K562 (cell line): Measurements from ENCODE around the gene CCDC68. TPM values are rescaled to one million over a fixed set of nuclear protein-coding genes. Genes with fewer than 3 reads are reported as not detected.

ENCODE experiments used
- ETV1 ChIP-seq: fragments of 450-650 bp; conservative IDR thresholded peaks from 2 replicates; pipeline ENCODE4 v1.6.1; 2016; ENCODE audit warnings: missing genetic modification characterization, control low read depth, low read depth, missing compliant biosample characterization
- ETV5 ChIP-seq: sonication (generic); formaldehyde crosslinking; IDR thresholded peaks from 2 replicates; pipeline ENCODE4 v1.4.0; 2020; ENCODE audit warnings: low read depth, mild to moderate bottlenecking, missing genetic modification reagents
- GABPA ChIP-seq: fragments of 200-800 bp; sonication (Bioruptor generic); conservative IDR thresholded peaks from 2 replicates; pipeline ENCODE4 v1.6.1; 2016; ENCODE audit warnings: low read depth, missing genetic modification characterization, missing compliant biosample characterization
- JUN ChIP-seq, 2 experiments: sonication (generic) in 1 of 2; formaldehyde crosslinking in 1 of 2; IDR thresholded peaks; 2 replicates each; pipeline versions ENCODE4 v1.6.1 to v1.8.0; 2012 to 2022; ENCODE audit warnings: borderline replicate concordance in 2 of 2, mild to moderate bottlenecking in 2 of 2, improper control_type of control experiment in 1 of 2, low read depth in 1 of 2, low read length in 1 of 2, missing genetic modification reagents in 1 of 2
- MEF2D ChIP-seq: conservative IDR thresholded peaks from 2 replicates; pipeline ENCODE4 v1.6.1; 2016; ENCODE audit warnings: low read depth, missing genetic modification characterization, missing compliant biosample characterization
- MYNN ChIP-seq, 2 experiments: sonication (generic); formaldehyde crosslinking in 1 of 2; IDR thresholded peaks; 2 replicates each; pipeline versions ENCODE4 v1.5.0 to v1.6.1; 2016 to 2020; ENCODE audit warnings: antibody characterized with exemption in 1 of 2, missing genetic modification reagents in 1 of 2
- NELFE ChIP-seq: IDR thresholded peaks from 2 replicates; pipeline ENCODE4 v1.6.1; 2011; ENCODE audit warnings: mild to moderate bottlenecking; ENCODE audit not compliant: insufficient read depth, insufficient read length
- NUFIP1 ChIP-seq: fragments of 450-650 bp; IDR thresholded peaks from 2 replicates; pipeline ENCODE4 v1.6.1; 2018; ENCODE audit not compliant: partially characterized antibody
- PYGO2 ChIP-seq: fragments of 450-650 bp; IDR thresholded peaks from 2 replicates; pipeline ENCODE4 v1.6.1; 2016; ENCODE audit warnings: mild to moderate bottlenecking, missing genetic modification characterization, moderate library complexity, missing compliant biosample characterization
- RHOXF2B ChIP-seq: fragments of 250-450 bp; sonication (Bioruptor Pico); conservative IDR thresholded peaks from 2 replicates; pipeline ENCODE4 v1.5.1; 2021
- SMARCB1 ChIP-seq: IDR thresholded peaks from 2 replicates; pipeline ENCODE4 v1.6.1; 2011; ENCODE audit warnings: improper control_type of control experiment, low read depth; ENCODE audit not compliant: insufficient read length
- TAL1 ChIP-seq: fragments of 450-650 bp; IDR thresholded peaks from 2 replicates; pipeline ENCODE4 v1.6.1; 2016; ENCODE audit warnings: mild to moderate bottlenecking
- TCFL5 ChIP-seq: fragments of 250-450 bp; sonication (Bioruptor Pico); conservative IDR thresholded peaks from 2 replicates; pipeline ENCODE4 v1.6.1; 2021; ENCODE audit warnings: mild to moderate bottlenecking, moderate library complexity, matching md5 sums
- TOE1 ChIP-seq, 2 experiments: fragments of 450-650 bp in 1 of 2; sonication (generic) in 1 of 2; formaldehyde crosslinking in 1 of 2; IDR thresholded peaks; 2 replicates each; pipeline versions ENCODE4 v1.7.1 to v1.8.0; 2016 to 2022; ENCODE audit warnings: borderline replicate concordance in 2 of 2, mild to moderate bottlenecking in 2 of 2, antibody characterized with exemption in 1 of 2, inconsistent platforms in 1 of 2, low read depth in 1 of 2, missing genetic modification reagents in 1 of 2, moderate library complexity in 1 of 2
- TRIM24 ChIP-seq, 2 experiments: fragments of 450-650 bp; IDR thresholded peaks; 2 replicates each; pipeline ENCODE4 v1.6.1; 2016
- ZKSCAN8 ChIP-seq: fragments of 200-800 bp; sonication (Bioruptor generic); IDR thresholded peaks from 2 replicates; pipeline ENCODE4 v1.6.1; 2016; ENCODE audit warnings: missing genetic modification characterization, missing compliant biosample characterization
- ZNF644 ChIP-seq: fragments of 200-800 bp; sonication (Bioruptor generic); IDR thresholded peaks from 2 replicates; pipeline ENCODE4 v1.6.1; 2016; ENCODE audit warnings: low read depth, missing genetic modification characterization, missing compliant biosample characterization
- ZZZ3 ChIP-seq: fragments of 450-650 bp; IDR thresholded peaks from 2 replicates; pipeline ENCODE4 v1.6.1; 2016; ENCODE audit warnings: antibody characterized with exemption, mild to moderate bottlenecking, moderate library complexity
- polyA plus RNA-seq, 8 experiments: library from polyadenylated mRNA; depleted of rRNA in 4 of 8; stranded (reverse) in 5 of 8; unstranded in 3 of 8; fragments of >200 nt; fragmentation: Nextera tagmentation in 2 of 8; fragmentation: Illumina TruSeq in 1 of 8; extraction: Ambion mirVana in 2 of 8; extraction: Trizol in 1 of 8; gene quantifications; 2 replicates each; pipeline versions ENCODE4 v1.2.1 to v1.2.3, GENCODE V29; 2011 to 2014; ENCODE audit warnings: inconsistent platforms in 1 of 8, missing spikeins in 1 of 8
- total RNA-seq, 7 experiments: library from RNA; depleted of rRNA in 6 of 7; stranded (reverse); fragments of >200 nt in 6 of 7; fragmentation: Illumina TruSeq in 2 of 7; extraction: Trizol in 2 of 7; gene quantifications; 2 replicates each; pipeline versions ENCODE4 v1.2.1 to v1.2.3, GENCODE V29; 2011 to 2021; ENCODE audit warnings: low replicate concordance in 1 of 7
- TF ChIP-seq, protein P1 (sequence below): sonication (generic); formaldehyde crosslinking; IDR thresholded peaks from 2 replicates; pipeline ENCODE4 v1.8.0; 2022; ENCODE audit warnings: mild to moderate bottlenecking, missing genetic modification reagents
- TF ChIP-seq, protein P2 (sequence below): fragments of 450-650 bp; IDR thresholded peaks from 2 replicates; pipeline ENCODE4 v1.6.1; 2016; ENCODE audit warnings: mild to moderate bottlenecking
- TF ChIP-seq, protein P3 (sequence below): sonication (generic); formaldehyde crosslinking; IDR thresholded peaks from 2 replicates; pipeline ENCODE4 v1.8.1; 2022; ENCODE audit warnings: missing genetic modification reagents
- TF ChIP-seq, protein P4 (sequence below): fragments of 450-650 bp; IDR thresholded peaks from 2 replicates; pipeline ENCODE4 v1.6.1; 2014; ENCODE audit warnings: low read depth, mild to moderate bottlenecking, moderate library complexity, borderline replicate concordance

The CCDC68 gene
- total and polyA plus RNA-seq, 9 of the 15 experiments (the other 6 are each of a cell fraction or from before 2014, with no cell fraction given): 0.28 to 4.5 (median 1.4) TPM

DNA sequence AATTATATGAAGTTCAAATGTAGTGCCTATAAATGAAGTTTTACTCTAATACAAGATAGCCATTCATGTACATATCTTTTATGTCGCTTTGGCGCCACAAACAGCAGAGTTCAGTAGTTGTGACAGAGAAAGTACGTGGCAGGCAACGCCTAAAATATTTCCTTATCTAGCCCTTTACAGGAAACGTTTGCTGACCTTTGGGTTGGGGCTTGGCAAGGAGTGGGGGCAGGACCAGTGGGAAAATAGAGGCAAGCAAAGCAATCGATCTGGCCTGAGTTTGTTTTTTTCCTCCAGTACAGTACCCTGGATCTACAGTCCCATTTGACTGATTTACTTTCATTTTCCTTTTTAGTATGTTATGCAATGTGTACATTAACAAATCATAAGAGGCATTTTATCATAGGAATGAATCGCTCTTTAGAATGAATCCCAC lies 13.1 kb downstream of the CCDC68 start (continued):
- TF ChIP-seq JUN (IDR thresholded peaks at IDR 0.05; ENCODE audit: borderline replicate concordance, low read depth, low read length) (no peak), JUN (CRISPR knock-in tag; IDR thresholded peaks at IDR 0.05; ENCODE audit: borderline replicate concordance) (no peak), TAL1 (peak; percentile 43; the same call in 1 of the 2 replicates), ZNF644 (tag) (no peak), MYNN (IDR thresholded peaks at IDR 0.05) (0 out of 2 replicates have a peak, but pooled peaks have one; percentile 39), MYNN (CRISPR knock-in tag; IDR thresholded peaks at IDR 0.05) (no peak), ZKSCAN8 (CRISPR knock-in tag) (no peak), MEF2D (tag) (no peak), TCFL5 (CRISPR knock-in tag) (no peak), TOE1 (IDR thresholded peaks at IDR 0.05; ENCODE audit: borderline replicate concordance) (no peak), TOE1 (CRISPR knock-in tag; IDR thresholded peaks at IDR 0.05; ENCODE audit: borderline replicate concordance, low read depth) (no peak), ETV5 (CRISPR knock-in tag) (0 out of 2 replicates have a peak, but pooled peaks have one; percentile 35), ETV1 (tag) (peak; percentile 44; the same call in 1 of the 2 replicates), PYGO2 (tag) (no peak), RHOXF2B (CRISPR knock-in tag) (no peak), GABPA (tag) (peak; percentile 42), NELFE (no peak), SMARCB1 (no peak), NUFIP1 (no peak), TRIM24 (IDR thresholded peaks at IDR 0.05) (peak; percentile 42 to 58; a peak in 2 of 4 replicates), ZZZ3 (no peak)
- TF ChIP-seq, protein P1, sequence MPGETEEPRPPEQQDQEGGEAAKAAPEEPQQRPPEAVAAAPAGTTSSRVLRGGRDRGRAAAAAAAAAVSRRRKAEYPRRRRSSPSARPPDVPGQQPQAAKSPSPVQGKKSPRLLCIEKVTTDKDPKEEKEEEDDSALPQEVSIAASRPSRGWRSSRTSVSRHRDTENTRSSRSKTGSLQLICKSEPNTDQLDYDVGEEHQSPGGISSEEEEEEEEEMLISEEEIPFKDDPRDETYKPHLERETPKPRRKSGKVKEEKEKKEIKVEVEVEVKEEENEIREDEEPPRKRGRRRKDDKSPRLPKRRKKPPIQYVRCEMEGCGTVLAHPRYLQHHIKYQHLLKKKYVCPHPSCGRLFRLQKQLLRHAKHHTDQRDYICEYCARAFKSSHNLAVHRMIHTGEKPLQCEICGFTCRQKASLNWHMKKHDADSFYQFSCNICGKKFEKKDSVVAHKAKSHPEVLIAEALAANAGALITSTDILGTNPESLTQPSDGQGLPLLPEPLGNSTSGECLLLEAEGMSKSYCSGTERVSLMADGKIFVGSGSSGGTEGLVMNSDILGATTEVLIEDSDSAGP (CRISPR knock-in tag): no peak
- TF ChIP-seq, protein P2, sequence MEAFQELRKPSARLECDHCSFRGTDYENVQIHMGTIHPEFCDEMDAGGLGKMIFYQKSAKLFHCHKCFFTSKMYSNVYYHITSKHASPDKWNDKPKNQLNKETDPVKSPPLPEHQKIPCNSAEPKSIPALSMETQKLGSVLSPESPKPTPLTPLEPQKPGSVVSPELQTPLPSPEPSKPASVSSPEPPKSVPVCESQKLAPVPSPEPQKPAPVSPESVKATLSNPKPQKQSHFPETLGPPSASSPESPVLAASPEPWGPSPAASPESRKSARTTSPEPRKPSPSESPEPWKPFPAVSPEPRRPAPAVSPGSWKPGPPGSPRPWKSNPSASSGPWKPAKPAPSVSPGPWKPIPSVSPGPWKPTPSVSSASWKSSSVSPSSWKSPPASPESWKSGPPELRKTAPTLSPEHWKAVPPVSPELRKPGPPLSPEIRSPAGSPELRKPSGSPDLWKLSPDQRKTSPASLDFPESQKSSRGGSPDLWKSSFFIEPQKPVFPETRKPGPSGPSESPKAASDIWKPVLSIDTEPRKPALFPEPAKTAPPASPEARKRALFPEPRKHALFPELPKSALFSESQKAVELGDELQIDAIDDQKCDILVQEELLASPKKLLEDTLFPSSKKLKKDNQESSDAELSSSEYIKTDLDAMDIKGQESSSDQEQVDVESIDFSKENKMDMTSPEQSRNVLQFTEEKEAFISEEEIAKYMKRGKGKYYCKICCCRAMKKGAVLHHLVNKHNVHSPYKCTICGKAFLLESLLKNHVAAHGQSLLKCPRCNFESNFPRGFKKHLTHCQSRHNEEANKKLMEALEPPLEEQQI: no peak
- TF ChIP-seq, protein P3, sequence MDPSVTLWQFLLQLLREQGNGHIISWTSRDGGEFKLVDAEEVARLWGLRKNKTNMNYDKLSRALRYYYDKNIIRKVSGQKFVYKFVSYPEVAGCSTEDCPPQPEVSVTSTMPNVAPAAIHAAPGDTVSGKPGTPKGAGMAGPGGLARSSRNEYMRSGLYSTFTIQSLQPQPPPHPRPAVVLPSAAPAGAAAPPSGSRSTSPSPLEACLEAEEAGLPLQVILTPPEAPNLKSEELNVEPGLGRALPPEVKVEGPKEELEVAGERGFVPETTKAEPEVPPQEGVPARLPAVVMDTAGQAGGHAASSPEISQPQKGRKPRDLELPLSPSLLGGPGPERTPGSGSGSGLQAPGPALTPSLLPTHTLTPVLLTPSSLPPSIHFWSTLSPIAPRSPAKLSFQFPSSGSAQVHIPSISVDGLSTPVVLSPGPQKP (CRISPR knock-in tag): no peak
- TF ChIP-seq, protein P4, sequence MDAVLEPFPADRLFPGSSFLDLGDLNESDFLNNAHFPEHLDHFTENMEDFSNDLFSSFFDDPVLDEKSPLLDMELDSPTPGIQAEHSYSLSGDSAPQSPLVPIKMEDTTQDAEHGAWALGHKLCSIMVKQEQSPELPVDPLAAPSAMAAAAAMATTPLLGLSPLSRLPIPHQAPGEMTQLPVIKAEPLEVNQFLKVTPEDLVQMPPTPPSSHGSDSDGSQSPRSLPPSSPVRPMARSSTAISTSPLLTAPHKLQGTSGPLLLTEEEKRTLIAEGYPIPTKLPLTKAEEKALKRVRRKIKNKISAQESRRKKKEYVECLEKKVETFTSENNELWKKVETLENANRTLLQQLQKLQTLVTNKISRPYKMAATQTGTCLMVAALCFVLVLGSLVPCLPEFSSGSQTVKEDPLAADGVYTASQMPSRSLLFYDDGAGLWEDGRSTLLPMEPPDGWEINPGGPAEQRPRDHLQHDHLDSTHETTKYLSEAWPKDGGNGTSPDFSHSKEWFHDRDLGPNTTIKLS: peak; percentile 91; the same call in 1 of the 2 replicates
